ENCODE results near the gene FRAS1.

The FRAS1 gene

GRCh38 chr4:78372355-78372988 is 315.3 kb downstream of the FRAS1 start:
- no peak for DNase-seq

GRCh38 chr4:78377555-78377954 is 320.4 kb downstream of the FRAS1 start:
- no peak for DNase-seq

- no peak for DNase-seq
Observed at GRCh38 chr4:78379040-78379439, 321.9 kb downstream of the FRAS1 start.

GRCh38 chr4:78379991-78380729 is 323.0 kb downstream of the FRAS1 start:
- DNase-seq: no peak

- no peak for DNase-seq
Observed at GRCh38 chr4:78386679-78387078, 329.6 kb downstream of the FRAS1 start.

GRCh38 chr4:78395642-78396041 is 338.5 kb downstream of the FRAS1 start:
- no peak for DNase-seq

- no peak for DNase-seq
Observed at GRCh38 chr4:78396613-78397291, 339.6 kb downstream of the FRAS1 start.

- no peak for DNase-seq
Observed at GRCh38 chr4:78397292-78397630, 340.1 kb downstream of the FRAS1 start.

GRCh38 chr4:78409612-78410202 is 352.6 kb downstream of the FRAS1 start:
- DNase-seq: no peak

- DNase-seq: no peak
Observed at GRCh38 chr4:78410225-78410624, 353.1 kb downstream of the FRAS1 start.

GRCh38 chr4:78410676-78411075 is 353.6 kb downstream of the FRAS1 start:
- DNase-seq: no peak

- DNase-seq: no peak
Observed at GRCh38 chr4:78414116-78414515, 357.0 kb downstream of the FRAS1 start.

- DNase-seq: no peak
Observed at GRCh38 chr4:78417603-78418002, 360.5 kb downstream of the FRAS1 start.

GRCh38 chr4:78418406-78418805 is 361.3 kb downstream of the FRAS1 start:
- no peak for DNase-seq

GRCh38 chr4:78423790-78424189 is 366.7 kb downstream of the FRAS1 start:
- no peak for DNase-seq

- DNase-seq: no peak
Observed at GRCh38 chr4:78424461-78424860, 367.3 kb downstream of the FRAS1 start.

- peak; percentile 38 for DNase-seq
Observed at GRCh38 chr4:78426972-78427371, 369.8 kb downstream of the FRAS1 start.

GRCh38 chr4:78428996-78429395 is 371.9 kb downstream of the FRAS1 start:
- no peak for DNase-seq

GRCh38 chr4:78432896-78433295 is 375.8 kb downstream of the FRAS1 start:
- no peak for DNase-seq

- no peak for DNase-seq
Observed at GRCh38 chr4:78437608-78438088, 380.5 kb downstream of the FRAS1 start.

- DNase-seq: no peak
Observed at GRCh38 chr4:78439328-78439727, 382.2 kb downstream of the FRAS1 start.

GRCh38 chr4:78441756-78442155 is 384.6 kb downstream of the FRAS1 start:
- DNase-seq: no peak

- DNase-seq: no peak
Observed at GRCh38 chr4:78446619-78447018, 389.5 kb downstream of the FRAS1 start.
